Neuronal stem cell (in vitro differentiated cells): Measurements from ENCODE around the gene CACTIN. TPM values are rescaled to one million over a fixed set of nuclear protein-coding genes. Genes with fewer than 3 reads are reported as not detected.
A peak's percentile ranks its signal among the peaks of the same experiment; 100 is the strongest.

Source experiments
- DNase-seq: peaks from one replicate; pipeline ENCODE4 v3.0.0-alpha.2; 2013; ENCODE audit warnings: low spot score
- H2AFZ ChIP-seq: one replicate; pipeline ENCODE4 v1.6.1; 2013; ENCODE audit warnings: mild to moderate bottlenecking, low read length, inconsistent platforms
- H2AK5ac ChIP-seq: 2 replicates; pipeline ENCODE4 v1.6.1; 2013; ENCODE audit warnings: low read depth, mild to moderate bottlenecking, inconsistent platforms, low read length, moderate library complexity, mixed read lengths
- H2BK120ac ChIP-seq: 2 replicates; pipeline ENCODE4 v1.6.1; 2013; ENCODE audit warnings: low read depth, mild to moderate bottlenecking, inconsistent platforms, low read length, moderate library complexity, mixed read lengths
- H2BK12ac ChIP-seq: one replicate; pipeline ENCODE4 v1.6.1; 2013; ENCODE audit warnings: low read length, inconsistent platforms
- H2BK15ac ChIP-seq: 2 replicates; pipeline ENCODE4 v1.6.1; 2013; ENCODE audit warnings: mild to moderate bottlenecking, low read length, inconsistent platforms, mixed read lengths
- H2BK5ac ChIP-seq: one replicate; pipeline ENCODE4 v1.6.1; 2013; ENCODE audit warnings: inconsistent platforms, mild to moderate bottlenecking, low read length, moderate library complexity
- H3K14ac ChIP-seq: one replicate; pipeline ENCODE4 v1.6.1; 2013; ENCODE audit warnings: low read length, inconsistent platforms
- H3K18ac ChIP-seq: 2 replicates; pipeline ENCODE4 v1.6.1; 2013; ENCODE audit warnings: low read length, inconsistent platforms
- H3K23ac ChIP-seq: 2 replicates; pipeline ENCODE4 v1.6.1; 2013; ENCODE audit warnings: low read depth, mild to moderate bottlenecking, mixed read lengths, low read length, inconsistent platforms; ENCODE audit not compliant: poor library complexity
- H3K27ac ChIP-seq: replicated peaks from 3 replicates; pipeline ENCODE4 v1.5.1; 2013; ENCODE audit warnings: low read length, inconsistent platforms
- H3K27me3 ChIP-seq, 3 experiments: 2 replicates each; pipeline ENCODE4 v1.6.1; 2013; ENCODE audit warnings: low read length in 3 of 3, mild to moderate bottlenecking in 2 of 3, inconsistent platforms in 1 of 3, low read depth in 1 of 3, mixed read lengths in 1 of 3, moderate library complexity in 1 of 3; ENCODE audit not compliant: control insufficient read depth in 3 of 3, insufficient read depth in 3 of 3
- H3K36me3 ChIP-seq, 2 donors: replicated peaks in 1 of 2; 2 replicates each; pipeline ENCODE4 v1.6.1; 2013; ENCODE audit warnings: low read length in 2 of 2; ENCODE audit not compliant: control insufficient read depth in 2 of 2, insufficient read depth in 2 of 2
- H3K4ac ChIP-seq: 2 replicates; pipeline ENCODE4 v1.6.1; 2013; ENCODE audit warnings: inconsistent platforms, mild to moderate bottlenecking, low read length, moderate library complexity
- H3K4me1 ChIP-seq, 2 donors: 1 replicate in 1 of 2; 2 replicates in 1 of 2; pipeline ENCODE4 v1.6.1; 2013; ENCODE audit warnings: low read length in 2 of 2, low read depth in 1 of 2; ENCODE audit not compliant: control insufficient read depth in 2 of 2, insufficient read depth in 1 of 2
- H3K4me2 ChIP-seq: one replicate; pipeline ENCODE4 v1.6.1; 2013; ENCODE audit warnings: mild to moderate bottlenecking, low read length, inconsistent platforms; ENCODE audit not compliant: insufficient read depth, poor library complexity, severe bottlenecking
- H3K4me3 ChIP-seq, 2 donors: 2 replicates each; pipeline ENCODE4 v1.5.1; 2013; ENCODE audit warnings: low read length in 2 of 2, mild to moderate bottlenecking in 2 of 2, inconsistent platforms in 1 of 2, moderate library complexity in 1 of 2
- H3K79me1 ChIP-seq: one replicate; pipeline ENCODE4 v1.6.1; 2013; ENCODE audit warnings: low read depth, mild to moderate bottlenecking, inconsistent platforms, low read length, moderate library complexity
- H3K9ac ChIP-seq: one replicate; pipeline ENCODE4 v1.6.1; 2013; ENCODE audit warnings: mild to moderate bottlenecking, low read depth, low read length, inconsistent platforms; ENCODE audit not compliant: poor library complexity
- H3K9me3 ChIP-seq, 2 donors: replicated peaks in 1 of 2; 2 replicates each; pipeline versions ENCODE3 to v1.6.1; 2013; ENCODE audit warnings: low read length in 2 of 2, mild to moderate bottlenecking in 2 of 2, inconsistent platforms in 1 of 2, low read depth in 1 of 2, mixed read lengths in 1 of 2, moderate library complexity in 1 of 2; ENCODE audit not compliant: control insufficient read depth in 2 of 2, insufficient read depth in 1 of 2
- H4K8ac ChIP-seq: one replicate; pipeline ENCODE4 v1.6.1; 2013; ENCODE audit warnings: low read depth, mild to moderate bottlenecking, inconsistent platforms, low read length, moderate library complexity
- H4K91ac ChIP-seq: one replicate; pipeline ENCODE4 v1.6.1; 2013; ENCODE audit warnings: low read length, low read depth, mild to moderate bottlenecking, inconsistent platforms; ENCODE audit not compliant: poor library complexity
- WGBS, 2 donors: extraction: QIAGEN DNeasy Blood & Tissue Kit; methylation state at CpG; one replicate each; pipeline ENCODE4 v1.1.7; 2013; ENCODE audit warnings: missing lambda C conversion rate in 2 of 2, mixed read lengths in 1 of 2; ENCODE audit not compliant: insufficient read length in 2 of 2, insufficient replicate concordance in 1 of 2; ENCODE audit errors: extremely low coverage in 2 of 2; 5-methylcytosine and 5-hydroxymethylcytosine counted together
- polyA plus RNA-seq, 2 experiments: library from polyadenylated mRNA; stranded (reverse); fragments of 200-250 nt; gene quantifications; one replicate each; pipeline ENCODE4 v1.2.3, GENCODE V29; 2013

The CACTIN gene
- polyA plus RNA-seq (2013, experiment 1 of 2): 23.9 TPM
- 25.3 TPM for polyA plus RNA-seq (2013, experiment 2 of 2)

DNA sequence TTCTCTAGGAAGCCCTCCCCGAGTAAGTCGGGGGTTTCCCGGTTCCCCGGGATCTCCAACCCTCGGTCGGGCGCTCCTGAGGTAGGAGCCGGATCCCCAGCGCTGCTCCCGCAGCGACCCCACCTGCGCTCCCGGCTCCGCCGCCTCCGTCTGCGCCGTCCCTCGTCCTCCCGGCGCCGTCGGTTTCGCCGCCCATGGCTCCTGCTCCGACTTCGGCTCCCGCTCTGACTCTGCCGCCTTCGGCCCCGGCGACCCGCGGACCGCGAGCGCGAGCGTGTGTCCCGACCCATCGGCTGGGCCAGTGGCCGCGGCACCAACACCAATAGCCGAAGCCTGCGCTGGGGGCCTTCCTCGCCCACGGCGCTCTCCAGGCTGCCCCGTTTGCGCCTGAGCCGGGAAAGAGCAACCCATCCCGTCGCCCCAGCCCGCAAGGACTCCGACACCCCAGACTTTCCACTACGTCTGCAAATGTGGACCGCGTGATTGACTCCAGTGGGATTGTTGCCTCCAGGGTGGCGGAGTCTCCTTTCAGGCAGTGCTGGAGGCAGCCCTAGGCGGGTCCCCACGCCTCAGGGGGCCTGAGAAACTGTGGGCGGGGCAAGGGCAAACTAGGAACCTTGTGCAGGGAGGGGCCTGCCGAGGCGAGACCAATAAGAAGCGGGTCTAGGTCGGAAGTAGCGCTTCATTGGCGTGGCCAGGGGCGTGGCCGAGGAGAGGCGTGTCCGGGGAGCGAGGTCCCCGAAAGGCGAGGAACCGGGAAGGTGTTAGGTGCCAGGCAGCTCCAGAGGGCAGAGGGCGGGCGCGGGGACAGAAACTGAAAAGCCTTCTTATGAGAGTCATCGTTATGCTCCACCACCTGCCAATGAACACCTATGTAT is at the start of gene CACTIN:
TSS of gene CACTIN (minus strand) at position 318 of the 878 bp plus-strand sequence. CDS start at position 290, 28 bp downstream.
- Histone ChIP-seq H3K4me1 (peaks cover 2 to 6% of the 10 kb centered on the region in 2 donors), H3K27me3 (no peaks in the 10 kb centered on the region)

DNA sequence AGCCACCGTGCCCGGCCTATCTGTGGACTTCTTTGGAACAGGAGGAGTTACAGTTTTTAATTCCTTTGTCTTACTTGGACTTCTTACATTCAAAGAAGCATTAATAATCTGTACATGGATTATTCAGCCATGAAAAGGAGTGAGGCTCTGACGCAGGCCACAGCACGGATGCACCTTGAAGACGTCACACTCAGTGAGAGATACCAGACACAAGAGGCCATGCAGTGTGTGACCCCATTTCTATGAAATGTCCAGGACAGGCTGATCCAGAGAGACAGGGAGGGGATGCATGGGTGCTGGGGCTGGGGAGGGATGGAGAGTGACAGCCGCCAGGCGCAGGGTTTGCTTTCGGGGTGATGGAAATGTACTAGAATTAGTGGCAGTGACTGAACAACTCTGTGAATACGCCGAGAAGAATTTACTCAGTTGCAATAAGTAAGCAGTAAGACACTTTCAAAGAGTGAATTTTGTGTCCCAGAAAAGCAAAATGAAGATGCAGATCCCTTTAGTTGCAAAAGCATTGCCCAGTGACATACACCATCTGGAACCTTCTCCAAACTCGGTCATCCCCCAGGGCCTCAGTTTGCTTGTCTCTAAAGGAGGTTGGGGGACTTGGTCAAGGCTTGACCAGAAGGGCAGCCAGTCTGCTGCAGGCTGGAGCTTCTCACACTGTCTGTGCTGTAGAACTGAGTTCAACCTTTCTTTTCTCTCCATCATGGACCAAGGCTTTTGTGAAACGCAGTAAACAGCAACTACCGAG is 48.4 kb upstream of the CACTIN start:
- peak overlapping the region; percentile 28 for H2AK5ac ChIP-seq
- H3K79me1 ChIP-seq: peaks cover 23% of the 10 kb centered on the region
- peak overlapping the region; percentile 43 for H4K8ac ChIP-seq
- peak overlapping the region; percentile 60 for H3K9ac ChIP-seq
- H3K27me3 ChIP-seq: no peaks in the 10 kb centered on the region
- no peak overlapping the region for H3K4me3 ChIP-seq
- DNase-seq: no peak
- H3K4ac ChIP-seq: no peak overlapping the region
- H3K27ac ChIP-seq: no peak overlapping the region
- H3K14ac ChIP-seq: no peak overlapping the region
- peak overlapping the region; percentile 13 for H3K18ac ChIP-seq
- H2BK12ac ChIP-seq: no peak overlapping the region
- no peak overlapping the region for H3K4me2 ChIP-seq
- H2AFZ ChIP-seq: no peak overlapping the region
- H3K4me1 ChIP-seq: peaks cover 26 to 29% of the 10 kb centered on the region in 2 donors
- H4K91ac ChIP-seq: no peak overlapping the region
- peak overlapping the region; percentile 66 for H2BK5ac ChIP-seq
- H3K36me3 ChIP-seq: peaks cover 0 to 2% of the 10 kb centered on the region in 2 donors
- no CpG with 5 or more reads among the region's 13 CpGs for WGBS, 2 donors
- no peak overlapping the region for H2BK120ac ChIP-seq
- H3K9me3 ChIP-seq: no peaks in the 10 kb centered on the region
- no peak overlapping the region for H3K23ac ChIP-seq
- no peak overlapping the region for H2BK15ac ChIP-seq

More for the DNA sequence above, at the start of gene CACTIN:
- Histone ChIP-seq H2AFZ (peak within 1 kb of the TSS; percentile 90), H3K14ac (peak within 1 kb of the TSS; percentile 79), H2BK12ac (peak within 1 kb of the TSS; percentile 19), H3K18ac (peak within 1 kb of the TSS; percentile 99), H3K4ac (no peak within 1 kb of the TSS), H3K9ac (peak within 1 kb of the TSS; percentile 97), H4K91ac (peak within 1 kb of the TSS; percentile 50), H3K4me2 (peak within 1 kb of the TSS; percentile 84), H3K79me1 (peaks cover 11% of the 10 kb centered on the region), H2BK15ac (no peak within 1 kb of the TSS), H3K36me3 (peaks cover 3 to 31% of the 10 kb centered on the region in 2 donors), H3K23ac (peak within 1 kb of the TSS; percentile 97), H3K27ac (peak within 1 kb of the TSS; percentile 80), H4K8ac (no peak within 1 kb of the TSS), H3K9me3 (peaks cover 0 to 2% of the 10 kb centered on the region in 2 donors), H2AK5ac (peak within 1 kb of the TSS; percentile 80), H3K4me3 (peak within 1 kb of the TSS; percentile 86 to 95), H2BK5ac (peak within 1 kb of the TSS; percentile 89), H2BK120ac (peak within 1 kb of the TSS; percentile 84)
- peak; percentile 97 for DNase-seq
- WGBS, 2 donors: no CpG with 5 or more reads among the region's 80 CpGs

DNA sequence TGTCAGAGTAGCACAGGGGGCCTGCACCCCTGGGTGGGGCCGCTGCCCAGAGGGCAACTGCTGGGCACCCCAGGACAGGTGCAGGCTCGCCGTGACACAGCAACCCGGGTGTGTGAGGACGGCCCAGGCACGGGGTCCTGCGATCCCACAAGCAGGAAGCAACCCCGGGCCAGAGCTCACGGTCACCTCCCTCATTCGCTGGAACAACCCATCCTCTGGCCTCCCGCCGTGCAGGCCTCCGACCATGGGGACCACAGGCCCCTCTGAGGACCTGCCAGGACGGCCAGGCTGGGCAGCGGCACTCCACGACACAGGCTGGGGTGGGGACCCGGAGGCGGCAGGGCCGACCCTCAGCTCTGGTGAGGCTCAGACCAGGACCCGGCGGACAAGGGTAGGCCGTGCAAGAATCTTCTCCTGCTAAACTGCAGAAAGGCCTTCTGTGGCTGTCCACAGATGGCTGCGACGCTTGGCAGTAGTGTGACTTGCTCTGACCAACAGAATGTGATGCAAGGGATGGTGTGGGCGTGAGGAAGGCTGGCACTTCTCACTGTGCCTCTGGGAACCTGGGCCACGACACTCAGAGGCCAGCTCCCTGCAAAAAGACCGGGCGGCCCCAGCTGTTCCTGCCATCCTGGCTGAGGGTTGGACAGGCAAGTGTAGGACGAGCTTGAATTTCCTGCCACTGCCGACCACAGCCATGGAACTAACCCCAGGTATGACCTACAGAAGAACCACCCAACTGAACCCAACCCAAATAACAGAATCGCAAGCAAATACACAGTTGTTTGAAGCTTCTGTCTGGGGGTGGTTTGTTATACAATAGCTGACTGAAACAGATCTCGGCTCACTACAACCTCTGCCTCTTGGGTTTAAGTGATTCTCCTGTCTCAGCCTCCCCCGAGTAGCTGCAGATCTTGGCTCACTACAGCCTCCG is 47.2 kb upstream of the CACTIN start:
- Histone ChIP-seq H3K18ac (peak overlapping the region; percentile 38), H2BK12ac (no peak overlapping the region), H2AK5ac (peak overlapping the region; percentile 89), H2BK15ac (peak overlapping the region; percentile 49), H3K4ac (no peak overlapping the region), H2BK5ac (peak overlapping the region; percentile 66), H4K91ac (peak overlapping the region; percentile 72), H3K4me1 (peaks cover 36 to 39% of the 10 kb centered on the region in 2 donors), H3K4me2 (no peak overlapping the region), H4K8ac (no peak overlapping the region), H3K36me3 (no peaks in the 10 kb centered on the region), H3K27me3 (no peaks in the 10 kb centered on the region), H3K9me3 (no peaks in the 10 kb centered on the region), H3K27ac (no peak overlapping the region), H2BK120ac (peak overlapping the region; percentile 8), H3K9ac (peak overlapping the region; percentile 77), H3K23ac (peak overlapping the region; percentile 68), H3K79me1 (peaks cover 28% of the 10 kb centered on the region), H2AFZ (no peak overlapping the region), H3K14ac (no peak overlapping the region), H3K4me3 (no peak overlapping the region)
- no CpG with 5 or more reads among the region's 34 CpGs for WGBS, 2 donors
- no peak for DNase-seq
